ENCODE data around the gene PARVB. TPM values are rescaled to one million over a fixed set of nuclear protein-coding genes. Genes with fewer than 3 reads are reported as not detected.

PARVB gene
- total and polyA plus RNA-seq, 2 donors (not counting 3 experiments of a cell fraction or from before 2014, with no cell fraction given) = 155 to 162 TPM

- TF ChIP-seq CTCF (IDR thresholded peaks at IDR 0.05; ENCODE audit: extremely low read depth in 1 of 2, insufficient read depth in 1 of 2, low read depth in 1 of 2, low read length in 2 of 2) = no peak
- TF ChIP-seq EZH2 (IDR thresholded peaks at IDR 0.05; ENCODE audit: borderline replicate concordance, low read depth, low read length, severe bottlenecking) = no peak
- no peak for TF ChIP-seq FOS (IDR thresholded peaks at IDR 0.05; ENCODE audit: borderline replicate concordance, insufficient read depth, low read length)
- TF ChIP-seq POLR2A (IDR thresholded peaks at IDR 0.05; ENCODE audit: low read depth, low read length) = no peak
- no peak for TF ChIP-seq GATA2 (IDR thresholded peaks at IDR 0.05; ENCODE audit: insufficient read depth, insufficient read length, low read depth, low read length)
- no peak for TF ChIP-seq MYC (IDR thresholded peaks at IDR 0.05; ENCODE audit: low read depth, low read length)
- no peak for TF ChIP-seq JUN (IDR thresholded peaks at IDR 0.05; ENCODE audit: borderline replicate concordance, insufficient read depth, insufficient read length, low read depth)
- TF ChIP-seq MAX (IDR thresholded peaks at IDR 0.05; ENCODE audit: insufficient read depth, insufficient read length) = no peak
- no peak for TF ChIP-seq POLR2AphosphoS5 (IDR thresholded peaks at IDR 0.05; ENCODE audit: insufficient read depth, low read depth, low read length)
- Histone ChIP-seq H3K27me3 (ENCODE audit: control insufficient read depth in 2 of 2, insufficient read depth in 2 of 2, low read length in 2 of 2) (no peaks in the 10 kb centered on the region), H3K4me1 (ENCODE audit: control insufficient read depth, extremely low read depth, insufficient read depth, low read length) (no peaks in the 10 kb centered on the region), H3K9me1 (replicated peaks; ENCODE audit: control insufficient read depth, extremely low read depth, insufficient read depth, low read length) (no peaks in the 10 kb centered on the region), H3K36me3 (ENCODE audit: control insufficient read depth in 2 of 2, extremely low read depth in 1 of 2, insufficient read depth in 2 of 2, low read length in 2 of 2) (no peaks in the 10 kb centered on the region), H4K20me1 (replicated peaks; ENCODE audit: control insufficient read depth, extremely low read depth, insufficient read depth, low read length) (no peaks in the 10 kb centered on the region), H3K27ac (ENCODE audit: insufficient read depth, low read depth, low read length) (no peak overlapping the region), H3K9me3 (replicated peaks; ENCODE audit: control insufficient read depth, insufficient read depth, low read length) (no peaks in the 10 kb centered on the region), H3K4me2 (ENCODE audit: insufficient read depth, low read length) (no peak overlapping the region), H3K9ac (replicated peaks; ENCODE audit: extremely low read depth, insufficient read depth, low read length) (no peak overlapping the region), H3K4me3 (replicated peaks in 1 of 3; ENCODE audit: insufficient read depth in 1 of 3, low read depth in 1 of 3, low read length in 3 of 3) (no peak overlapping the region), H3K79me2 (ENCODE audit: control insufficient read depth, insufficient read depth, low read length) (no peaks in the 10 kb centered on the region), H2AFZ (ENCODE audit: low read depth, low read length) (no peak overlapping the region)
- FAIRE-seq = no peak
- dilution Hi-C loops (cut with MboI; ENCODE audit: extremely low pct_ligation_motif_present, low sequenced_read_pairs) = no loop called here
- no peak for DNase-seq (ENCODE audit: low read depth, low spot score)
- intact Hi-C loops (cut with micrococcal nuclease) = no loop called here
- BruUV-seq (replicated peaks) = no TSS peak
- POLR2A ChIA-PET = no interaction called here
- CTCF ChIA-PET = interaction anchor here (1.1 kb wide), 1 partner anchor 16 kb away, joined by 3 read pairs; no protein-coding TSS in a partner anchor
Observed at GRCh38 chr22:44207981-44208317, 183.8 kb downstream of the PARVB start.

Measured in endothelial cell of umbilical vein (primary cell).